IMR-90 (cell line): ENCODE measurements around the gene WDR27. TPM values are rescaled to one million over a fixed set of nuclear protein-coding genes. Genes with fewer than 3 reads are reported as not detected.
"Not testable (repeated sequence)": the region's sequence is repeated elsewhere in the genome, so short reads cannot be mapped to it uniquely, and the experiment has no call there.

Experiments
- ATAC-seq: fragments of 200-7000 bp; cut with Tn5 transposase; 2 replicates; pipeline ENCODE4 v1.9.1; 2020; ENCODE audit warnings: low read depth, mild to moderate bottlenecking, moderate library complexity
- BruUV-seq: library from RNA; stranded (reverse); fragments of 400-500 nt; replicated peaks from 2 replicates; lab custom pipeline; 2021; lab: Mats Ljungman, UMichigan
- CTCF ChIA-PET: fragments of 300-600 bp; formaldehyde crosslinking; extraction: SDS; loops from one replicate; lab custom pipeline; 2021; ENCODE audit warnings: antibody characterized with exemption; lab: Yijun Ruan, JAX
- POLR2A ChIA-PET: fragments of 300-600 bp; sonication (Branson Sonifier 250); formaldehyde crosslinking; loops from one replicate; lab custom pipeline; 2022; ENCODE audit warnings: antibody characterized with exemption; ENCODE audit not compliant: unreplicated experiment; lab: Charles Lee
- DNase-seq: peaks from one replicate; pipeline ENCODE4 v3.0.0; 2013
- H2AFZ ChIP-seq: replicated peaks from 2 replicates; pipeline ENCODE3; 2013; ENCODE audit warnings: low read length, mild to moderate bottlenecking; ENCODE audit not compliant: poor library complexity
- H2AK5ac ChIP-seq: 2 replicates; pipeline ENCODE4 v1.6.1; 2013; ENCODE audit warnings: low read depth, low read length, inconsistent platforms
- H2AK9ac ChIP-seq: replicated peaks from 2 replicates; pipeline ENCODE3; 2013; ENCODE audit warnings: mild to moderate bottlenecking, low read depth, low read length, moderate library complexity; ENCODE audit not compliant: poor library complexity
- H2BK120ac ChIP-seq: 2 replicates; pipeline ENCODE4 v1.6.1; 2013; ENCODE audit warnings: low read depth, low read length, inconsistent platforms
- H2BK15ac ChIP-seq: 3 replicates; pipeline ENCODE4 v1.6.1; 2013; ENCODE audit warnings: low read depth, low read length, inconsistent platforms
- H2BK20ac ChIP-seq: 2 replicates; pipeline ENCODE4 v1.6.1; 2013; ENCODE audit warnings: low read depth, mild to moderate bottlenecking, inconsistent platforms, low read length, moderate library complexity
- H2BK5ac ChIP-seq: 2 replicates; pipeline ENCODE4 v1.6.1; 2013; ENCODE audit warnings: mild to moderate bottlenecking, low read depth, low read length, inconsistent platforms; ENCODE audit not compliant: poor library complexity, severe bottlenecking
- H3K14ac ChIP-seq: replicated peaks from 2 replicates; pipeline ENCODE4 v1.6.1; 2013; ENCODE audit warnings: low read depth, low read length, inconsistent platforms
- H3K18ac ChIP-seq: 2 replicates; pipeline ENCODE4 v1.6.1; 2013; ENCODE audit warnings: low read depth, low read length, control low read depth
- H3K23ac ChIP-seq: 2 replicates; pipeline ENCODE4 v1.6.1; 2013; ENCODE audit warnings: low read depth, low read length, inconsistent platforms
- H3K27ac ChIP-seq: 2 replicates; pipeline ENCODE4 v1.5.1; 2013; ENCODE audit warnings: mild to moderate bottlenecking, control low read depth, low read length; ENCODE audit not compliant: insufficient read depth
- H3K27me3 ChIP-seq: 2 replicates; pipeline ENCODE4 v1.6.1; 2013; ENCODE audit warnings: low read length; ENCODE audit not compliant: control insufficient read depth, insufficient read depth
- H3K36me3 ChIP-seq: 2 replicates; pipeline ENCODE4 v1.6.1; 2013; ENCODE audit warnings: low read length, mixed read lengths; ENCODE audit not compliant: control insufficient read depth, insufficient read depth
- H3K4ac ChIP-seq: 2 replicates; pipeline ENCODE4 v1.6.1; 2013; ENCODE audit warnings: low read depth, low read length, inconsistent platforms
- H3K4me1 ChIP-seq: 2 replicates; pipeline ENCODE4 v1.6.1; 2013; ENCODE audit warnings: low read length, mixed read lengths; ENCODE audit not compliant: control insufficient read depth, insufficient read depth
- H3K4me2 ChIP-seq: 2 replicates; pipeline ENCODE4 v1.6.1; 2013; ENCODE audit warnings: low read depth, mild to moderate bottlenecking, control low read depth, low read length, moderate library complexity
- H3K4me3 ChIP-seq: 2 replicates; pipeline ENCODE4 v1.5.1; 2013; ENCODE audit warnings: low read depth, mild to moderate bottlenecking, control low read depth, low read length, moderate library complexity; ENCODE audit not compliant: insufficient read depth
- H3K56ac ChIP-seq: 2 replicates; pipeline ENCODE4 v1.6.1; 2013; ENCODE audit warnings: low read length, inconsistent platforms; ENCODE audit not compliant: insufficient read depth; ENCODE audit errors: extremely low read depth
- H3K79me1 ChIP-seq, 2 experiments: 2 replicates each; pipeline ENCODE4 v1.6.1; 2013; ENCODE audit warnings: low read length in 2 of 2, inconsistent platforms in 1 of 2, low read depth in 1 of 2
- H3K9ac ChIP-seq: 2 replicates; pipeline ENCODE4 v1.6.1; 2013; ENCODE audit warnings: low read depth, low read length, control low read depth
- H3K9me1 ChIP-seq: 2 replicates; pipeline ENCODE4 v1.6.1; 2013; ENCODE audit warnings: low read length, inconsistent platforms; ENCODE audit not compliant: insufficient read depth
- H3K9me3 ChIP-seq: 2 replicates; pipeline ENCODE4 v1.6.1; 2013; ENCODE audit warnings: low read length; ENCODE audit not compliant: control insufficient read depth, insufficient read depth
- H4K20me1 ChIP-seq: 2 replicates; pipeline ENCODE4 v1.6.1; 2013; ENCODE audit warnings: low read length, inconsistent platforms; ENCODE audit not compliant: insufficient read depth
- H4K5ac ChIP-seq: 2 replicates; pipeline ENCODE4 v1.6.1; 2013; ENCODE audit warnings: mild to moderate bottlenecking, low read depth, low read length, control low read depth
- H4K8ac ChIP-seq, 2 experiments: 2 replicates each; pipeline ENCODE4 v1.6.1; 2013; ENCODE audit warnings: low read depth in 2 of 2, low read length in 2 of 2, control low read depth in 1 of 2, inconsistent platforms in 1 of 2
- H4K91ac ChIP-seq: 2 replicates; pipeline ENCODE4 v1.6.1; 2013; ENCODE audit warnings: low read depth, low read length, inconsistent platforms; ENCODE audit not compliant: insufficient read depth
- CTCF ChIP-seq: conservative IDR thresholded peaks from 2 replicates; pipeline ENCODE4 v1.5.1; 2012; ENCODE audit warnings: mild to moderate bottlenecking, low read depth, low read length, improper control_type of control experiment
- dilution Hi-C: fragments of 300-500 bp; cut with HindIII; formaldehyde crosslinking; loops from one replicate; pipeline ENCODE4 v1.14.3; 2018; ENCODE audit warnings: low sequenced_read_pairs; ENCODE audit not compliant: unreplicated experiment
- in situ Hi-C: fragments of 300-500 bp; cut with MboI; formaldehyde crosslinking; loops from 3 replicates; pipeline ENCODE4 v1.14.3; 2019; ENCODE audit warnings: low sequenced_read_pairs, inconsistent platforms, mixed read lengths
- intact Hi-C: fragments of 100-400 bp; cut with micrococcal nuclease; formaldehyde crosslinking; loops from 2 replicates; pipeline ENCODE4 v1.10.0; 2022
- polyA plus RNA-seq, 3 experiments: library from polyadenylated mRNA; depleted of rRNA; stranded (reverse); fragments of >200 nt; gene quantifications; 2 replicates each; pipeline ENCODE4 v1.2.3, GENCODE V29; 2012; ENCODE audit warnings: low replicate concordance in 1 of 3
- total RNA-seq: library from RNA; depleted of rRNA; stranded (reverse); fragments of >200 nt; gene quantifications from 2 replicates; pipeline ENCODE4 v1.2.3, GENCODE V29; 2012

The WDR27 gene
- total and polyA plus RNA-seq, 2 of the 4 experiments (the other 2 are of a cell fraction), result 7.0 to 18.5 TPM

GRCh38 chr6:169511785-169512184 is 190.0 kb downstream of the WDR27 start:
- CTCF ChIA-PET, H2BK120ac ChIP-seq, H4K20me1 ChIP-seq, dilution Hi-C loops, H2AK9ac ChIP-seq, H4K8ac ChIP-seq, H2AFZ ChIP-seq, H3K9me3 ChIP-seq, H3K27me3 ChIP-seq, H3K4me2 ChIP-seq, H4K5ac ChIP-seq, H3K14ac ChIP-seq, H3K27ac ChIP-seq, H3K23ac ChIP-seq, H3K36me3 ChIP-seq, H2AK5ac ChIP-seq, H3K9me1 ChIP-seq, H2BK5ac ChIP-seq, H3K9ac ChIP-seq, H2BK15ac ChIP-seq, H3K4me1 ChIP-seq, DNase-seq, H3K56ac ChIP-seq, H2BK20ac ChIP-seq, ATAC-seq, H3K79me1 ChIP-seq, H3K18ac ChIP-seq, H4K91ac ChIP-seq, POLR2A ChIA-PET, H3K4me3 ChIP-seq, H3K4ac ChIP-seq, BruUV-seq: not testable (repeated sequence)
- intact Hi-C loops (loop anchor here (2.0 kb wide), 1 partner anchor 59 kb away; no protein-coding TSS in a partner anchor), in situ Hi-C loops (loop anchor here (10.0 kb wide), 2 partner anchors 557 to 617 kb away; no protein-coding TSS in a partner anchor)
- TF ChIP-seq CTCF, result 0 out of 2 replicates have a peak, but pooled peaks have one; percentile 10
